Measurements from ENCODE around the gene ZNF451.

ZNF451 gene

GRCh38 chr6:57215260-57215659 lies 125.3 kb downstream of the ZNF451 start:
- no peak for DNase-seq

GRCh38 chr6:57216235-57217101 lies 126.5 kb downstream of the ZNF451 start:
- DNase-seq, result no peak

- DNase-seq, result no peak
These were observed 127.3 kb downstream of the ZNF451 start for GRCh38 chr6:57217270-57217669.

Data from activated CD4-positive, alpha-beta T cell treated with anti-CD3 and anti-CD28 coated beads, Interleukin-2, amount 50 U/mL, for 48 hours (primary cell).